T-helper 1 cell treated with Interleukin-12 subunit alpha and Interleukin-12 subunit beta and Interleukin-4 antibody, amounts not matched to agents 30 μg/mL and 1 μg/mL, for 36 hours (primary cell): ENCODE measurements around the gene IL31RA.
"Not testable (repeated sequence)": the region's sequence is repeated elsewhere in the genome, so short reads cannot be mapped to it uniquely, and the experiment has no call there.

Source experiments
- H3K27ac Mint-ChIP-seq: one replicate; pipeline ENCODE4 v1.8.0; 2021; ENCODE audit warnings: mild to moderate bottlenecking, mixed read lengths
- H3K27me3 Mint-ChIP-seq: one replicate; pipeline ENCODE4 v1.8.0; 2021; ENCODE audit warnings: low read depth, mixed read lengths
- H3K36me3 Mint-ChIP-seq: one replicate; pipeline ENCODE4 v1.8.0; 2021; ENCODE audit warnings: low read depth, mixed read lengths
- H3K4me1 Mint-ChIP-seq: one replicate; pipeline ENCODE4 v1.8.0; 2021; ENCODE audit warnings: low read depth, mixed read lengths
- H3K4me3 Mint-ChIP-seq: one replicate; pipeline ENCODE4 v1.8.0; 2021; ENCODE audit warnings: mild to moderate bottlenecking, moderate library complexity, mixed read lengths
- H3K9me3 Mint-ChIP-seq: one replicate; pipeline ENCODE4 v1.8.0; 2021; ENCODE audit warnings: mixed read lengths

Gene IL31RA

DNA sequence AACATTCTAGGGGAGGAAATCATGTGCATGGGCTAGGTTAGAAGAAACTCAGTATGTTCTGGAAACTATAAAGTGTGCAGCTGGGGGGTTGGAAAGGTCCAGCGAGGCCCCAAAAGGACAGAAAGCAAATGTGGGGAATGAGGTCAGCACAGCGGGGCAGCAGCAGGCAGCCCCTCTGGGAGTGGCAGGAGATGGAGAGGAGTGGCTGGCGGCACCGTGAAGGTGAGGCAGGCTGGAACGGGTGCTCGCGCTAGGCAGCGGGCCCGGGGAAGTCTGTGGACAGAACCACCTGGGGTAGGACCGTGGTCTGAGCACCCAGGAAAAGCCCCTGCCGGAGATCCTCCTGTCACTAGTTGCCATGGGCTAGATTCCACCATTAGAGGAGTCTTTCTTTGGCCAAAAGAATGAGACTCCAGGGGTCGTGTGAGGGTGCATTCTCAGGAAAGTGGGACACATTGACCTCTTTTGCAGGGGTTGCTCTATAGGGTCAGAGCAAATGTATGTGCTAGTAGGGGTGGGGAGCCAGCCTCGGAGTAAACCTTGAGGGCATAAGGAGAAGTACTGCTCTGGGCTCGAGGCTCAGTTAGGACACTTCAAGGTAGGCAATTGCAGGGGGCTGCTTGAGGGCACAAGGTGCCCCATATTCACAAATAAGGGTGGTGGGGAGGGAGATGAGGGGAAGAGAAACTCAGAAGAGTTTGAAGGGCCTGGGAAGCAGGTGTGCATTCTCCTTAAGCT lies 82.4 kb downstream of the IL31RA start:
- peaks cover 1% of the 10 kb centered on the region for H3K4me1 Mint-ChIP-seq
- no peak overlapping the region for H3K27ac Mint-ChIP-seq
- no peaks in the 10 kb centered on the region for H3K27me3 Mint-ChIP-seq
- no peak overlapping the region for H3K4me3 Mint-ChIP-seq
- H3K9me3 Mint-ChIP-seq: no peaks in the 10 kb centered on the region
- H3K36me3 Mint-ChIP-seq: peaks cover 5% of the 10 kb centered on the region

DNA sequence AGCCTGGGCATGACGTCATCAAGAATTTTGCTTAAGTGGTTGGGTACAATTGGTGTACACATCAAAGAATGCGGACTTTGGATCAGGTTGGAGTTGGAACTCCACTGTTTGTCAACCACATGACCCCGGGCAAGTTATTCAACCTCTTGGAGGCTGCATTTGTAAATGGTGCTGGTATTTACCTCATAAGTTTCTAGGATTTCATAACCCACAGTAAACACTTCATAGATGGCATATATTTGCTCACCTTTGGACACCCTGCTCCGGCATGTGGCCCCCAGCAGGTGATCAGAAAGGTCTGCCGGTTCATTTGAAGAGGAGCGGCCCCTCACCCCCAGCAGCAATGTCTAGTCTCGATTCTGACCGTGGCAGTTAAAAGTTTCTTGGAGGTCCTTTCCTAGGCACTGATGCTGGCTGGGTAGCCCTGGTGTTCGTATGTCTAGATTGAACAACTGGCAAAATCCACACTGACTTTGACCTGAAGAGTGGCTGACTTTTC lies 83.0 kb downstream of the IL31RA start:
- H3K27me3 Mint-ChIP-seq: no peaks in the 10 kb centered on the region
- H3K9me3 Mint-ChIP-seq: no peaks in the 10 kb centered on the region
- H3K4me3 Mint-ChIP-seq: no peak overlapping the region
- peaks cover 10% of the 10 kb centered on the region for H3K36me3 Mint-ChIP-seq
- no peak overlapping the region for H3K27ac Mint-ChIP-seq
- H3K4me1 Mint-ChIP-seq: peaks cover 3% of the 10 kb centered on the region

DNA sequence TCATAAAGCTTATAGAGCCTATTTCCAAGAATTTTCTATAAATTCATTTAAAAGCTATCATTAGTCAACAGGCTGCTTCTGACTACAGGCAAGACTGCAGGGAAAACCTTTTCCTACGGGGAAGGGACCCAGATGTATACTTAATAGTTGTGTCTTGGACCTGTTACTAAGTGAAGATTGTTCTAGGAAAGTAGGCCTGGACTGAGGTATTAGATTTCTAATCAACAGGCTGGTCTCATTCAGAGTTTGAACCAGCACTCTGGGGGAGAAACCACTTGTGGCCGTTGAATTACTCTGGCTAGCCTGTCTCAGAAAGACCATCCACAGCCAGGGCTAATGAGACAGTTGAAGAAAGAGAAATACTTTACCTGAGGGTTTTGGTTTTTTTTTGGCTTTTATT lies 83.6 kb downstream of the IL31RA start:
- Mint-ChIP-seq H3K36me3 (peaks cover 10% of the 10 kb centered on the region), H3K27me3 (no peaks in the 10 kb centered on the region), H3K4me1 (peaks cover 5% of the 10 kb centered on the region), H3K27ac (no peak overlapping the region), H3K4me3 (no peak overlapping the region), H3K9me3 (no peaks in the 10 kb centered on the region)

- no peak overlapping the region for H3K4me3 Mint-ChIP-seq
- no peaks in the 10 kb centered on the region for H3K9me3 Mint-ChIP-seq
- H3K4me1 Mint-ChIP-seq: peaks cover 5% of the 10 kb centered on the region
- H3K27ac Mint-ChIP-seq: no peak overlapping the region
- H3K36me3 Mint-ChIP-seq: peaks cover 10% of the 10 kb centered on the region
- no peaks in the 10 kb centered on the region for H3K27me3 Mint-ChIP-seq
Measured at GRCh38 chr5:55935371-55935770, 84.2 kb downstream of the IL31RA start.

DNA sequence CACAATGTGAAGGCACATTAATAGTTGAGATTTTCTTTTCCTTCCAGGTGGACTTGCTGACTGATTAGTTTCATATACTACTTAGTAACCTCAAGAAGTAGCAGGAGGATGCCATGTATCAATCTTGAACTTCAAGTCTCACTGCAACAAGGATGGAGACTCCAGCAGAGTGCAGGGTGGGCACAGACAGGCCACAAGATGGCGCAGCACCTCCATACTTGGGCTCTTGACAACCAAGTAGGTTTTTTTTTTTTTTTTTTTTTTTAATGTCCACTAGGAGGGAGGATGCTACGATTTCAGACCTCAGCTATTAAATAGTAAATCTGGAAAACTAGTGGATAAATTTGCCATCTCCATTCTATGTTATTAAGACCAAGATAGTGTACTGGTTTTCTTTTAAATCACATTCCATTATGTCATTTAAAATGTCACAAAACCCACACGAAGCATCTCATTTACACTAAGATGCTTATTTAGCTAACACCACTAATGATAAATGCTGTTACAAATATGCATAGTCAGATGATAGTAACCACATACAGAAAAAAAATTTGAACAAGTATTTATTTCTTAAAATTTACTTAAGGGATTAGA lies 85.0 kb downstream of the IL31RA start:
- Mint-ChIP-seq H3K4me3 (no peak overlapping the region), H3K27me3 (no peaks in the 10 kb centered on the region), H3K4me1 (peaks cover 5% of the 10 kb centered on the region), H3K9me3 (no peaks in the 10 kb centered on the region), H3K36me3 (peaks cover 13% of the 10 kb centered on the region), H3K27ac (no peak overlapping the region)

DNA sequence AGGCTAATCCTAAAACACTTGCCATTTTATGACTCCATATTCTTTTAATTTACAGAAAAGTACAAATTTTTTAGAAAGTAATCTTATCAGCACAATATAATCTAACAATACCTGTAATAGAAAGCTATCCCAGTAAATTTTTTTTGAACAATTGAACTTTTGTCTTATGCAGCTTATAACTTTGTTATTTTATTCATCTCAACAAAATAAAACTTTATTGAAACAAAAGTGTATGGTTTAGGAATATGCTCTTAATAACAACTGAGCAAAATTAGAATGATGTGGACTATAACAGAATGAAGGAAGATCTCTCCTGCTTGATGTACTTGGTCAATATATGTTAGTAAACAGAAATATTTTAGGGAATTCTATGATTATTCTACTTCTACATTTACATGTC lies 86.4 kb downstream of the IL31RA start:
- peaks cover 23% of the 10 kb centered on the region for H3K36me3 Mint-ChIP-seq

GRCh38 chr5:55941154-55941553 lies 90.0 kb downstream of the IL31RA start:
- Mint-ChIP-seq H3K27ac (peak overlapping the region; percentile 20), H3K36me3 (peaks cover 42% of the 10 kb centered on the region)
- H3K9me3 Mint-ChIP-seq, H3K4me3 Mint-ChIP-seq, H3K4me1 Mint-ChIP-seq, H3K27me3 Mint-ChIP-seq: not testable (repeated sequence)

More for the DNA sequence above, 86.4 kb downstream of the IL31RA start:
- H3K4me3 Mint-ChIP-seq, H3K9me3 Mint-ChIP-seq, H3K27ac Mint-ChIP-seq, H3K4me1 Mint-ChIP-seq, H3K27me3 Mint-ChIP-seq: not testable (repeated sequence)

DNA sequence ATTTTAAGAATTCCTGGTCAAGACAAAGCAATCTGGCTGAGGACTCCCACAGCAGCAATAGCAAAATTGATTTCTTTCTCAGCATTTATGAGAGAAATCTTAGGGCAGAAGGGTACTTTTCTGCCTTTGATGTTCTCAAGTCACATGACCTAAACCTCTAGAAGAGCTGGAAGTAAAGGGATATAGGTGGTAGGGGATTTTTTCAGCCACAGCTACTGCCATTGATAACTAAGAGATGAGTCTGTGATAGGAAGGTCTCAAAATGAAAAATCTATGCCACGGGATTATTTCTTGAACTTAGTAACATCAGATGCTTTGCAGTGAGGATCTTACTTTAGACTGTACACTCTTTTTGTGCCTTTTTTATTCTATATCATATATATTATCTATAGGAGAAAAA lies 108.1 kb downstream of the IL31RA start:
- no peaks in the 10 kb centered on the region for H3K27me3 Mint-ChIP-seq
- peaks cover 21% of the 10 kb centered on the region for H3K4me1 Mint-ChIP-seq
- H3K36me3 Mint-ChIP-seq: peaks cover 48% of the 10 kb centered on the region
- no peaks in the 10 kb centered on the region for H3K9me3 Mint-ChIP-seq
- H3K4me3 Mint-ChIP-seq: no peak overlapping the region
- H3K27ac Mint-ChIP-seq: no peak overlapping the region

- Mint-ChIP-seq H3K9me3 (no peaks in the 10 kb centered on the region), H3K4me1 (peaks cover 21% of the 10 kb centered on the region), H3K27me3 (no peaks in the 10 kb centered on the region), H3K36me3 (peaks cover 42% of the 10 kb centered on the region), H3K27ac (peak overlapping the region; percentile 39), H3K4me3 (no peak overlapping the region)
Measured at GRCh38 chr5:55960779-55961178, 109.6 kb downstream of the IL31RA start.

GRCh38 chr5:55965525-55965924 lies 114.4 kb downstream of the IL31RA start:
- Mint-ChIP-seq H3K4me3 (no peak overlapping the region), H3K4me1 (peaks cover 29% of the 10 kb centered on the region), H3K27me3 (no peaks in the 10 kb centered on the region), H3K9me3 (no peaks in the 10 kb centered on the region), H3K27ac (no peak overlapping the region), H3K36me3 (peaks cover 41% of the 10 kb centered on the region)

DNA sequence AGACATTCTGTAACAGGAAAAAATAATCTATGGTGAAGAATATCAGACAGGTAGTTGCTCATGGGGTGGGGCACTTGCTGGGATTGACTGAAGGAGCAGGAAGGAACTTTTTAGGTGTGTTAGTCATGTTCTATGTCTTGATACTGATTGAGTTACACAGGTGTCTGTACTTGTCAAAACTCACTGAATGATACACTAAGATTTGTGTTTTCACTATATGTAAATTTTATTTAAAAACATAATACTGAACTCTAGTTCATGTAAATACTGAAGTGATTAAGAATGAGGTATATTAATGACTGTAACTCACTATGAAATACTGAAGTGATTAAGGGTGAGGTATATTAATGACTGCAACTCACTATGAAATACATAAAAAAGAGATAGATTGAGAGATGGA lies 115.1 kb downstream of the IL31RA start:
- Mint-ChIP-seq H3K36me3 (peaks cover 34% of the 10 kb centered on the region), H3K4me3 (no peak overlapping the region), H3K27ac (peak overlapping the region; percentile 45), H3K9me3 (no peaks in the 10 kb centered on the region), H3K27me3 (no peaks in the 10 kb centered on the region), H3K4me1 (peaks cover 33% of the 10 kb centered on the region)

GRCh38 chr5:55969956-55970355 lies 118.8 kb downstream of the IL31RA start:
- Mint-ChIP-seq H3K4me3 (no peak overlapping the region), H3K27ac (peak overlapping the region; percentile 75), H3K4me1 (peaks cover 30% of the 10 kb centered on the region), H3K36me3 (peaks cover 29% of the 10 kb centered on the region), H3K9me3 (no peaks in the 10 kb centered on the region), H3K27me3 (no peaks in the 10 kb centered on the region)
